Measurements from ENCODE around the gene PNPLA7. TPM values are rescaled to one million over a fixed set of nuclear protein-coding genes. Genes with fewer than 3 reads are reported as not detected.
A peak's percentile ranks its signal among the peaks of the same experiment; 100 is the strongest.
"Not testable (repeated sequence)": the region's sequence is repeated elsewhere in the genome, so short reads cannot be mapped to it uniquely, and the experiment has no call there.

PNPLA7 gene
- total RNA-seq, 4 donors from 2014 or later = 4.5 to 10.5 (median 9.4) TPM

DNA sequence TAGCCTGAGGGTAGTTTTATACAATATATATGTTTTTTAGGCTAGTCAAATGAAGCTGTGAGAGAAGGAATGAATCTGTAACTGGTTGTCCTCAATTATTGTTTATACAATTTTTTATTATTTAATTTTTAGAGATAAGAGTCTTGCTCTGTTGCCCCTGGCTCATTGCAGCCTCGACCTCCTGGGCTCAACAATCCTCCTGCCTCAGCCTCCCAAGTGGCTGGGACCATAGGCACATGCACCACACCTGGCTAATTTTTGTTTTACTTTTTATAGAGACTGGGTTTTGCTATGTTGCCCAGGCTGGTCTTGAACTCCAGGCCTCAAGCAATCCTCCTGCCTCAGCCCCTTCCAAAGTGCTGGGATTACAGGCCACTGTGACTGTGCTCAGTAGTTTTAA is 4.1 kb upstream of the PNPLA7 start:
- H3K36me3 ChIP-seq = peaks cover 0 to 48% of the 10 kb centered on the region in 2 donors
- H3K27me3 ChIP-seq = no peaks in the 10 kb centered on the region

DNA sequence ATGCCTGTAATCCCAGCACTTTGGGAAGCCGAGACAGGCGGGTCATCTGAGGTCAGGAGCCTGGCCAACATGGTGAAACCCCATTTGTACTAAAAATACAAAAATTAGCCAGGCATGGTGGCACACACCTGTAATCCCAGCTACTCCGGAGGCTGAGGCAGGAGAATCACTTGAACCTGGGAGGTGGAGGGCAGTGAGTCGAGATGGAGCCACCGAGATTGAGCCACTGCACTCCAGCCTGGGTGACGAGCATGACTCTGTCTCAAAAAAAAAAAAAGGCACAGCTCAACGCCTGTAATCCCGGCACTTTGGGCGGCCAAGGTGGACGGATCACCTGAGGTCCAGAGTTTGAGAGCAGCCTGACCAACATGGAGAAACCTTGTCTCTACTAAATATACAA is 3.5 kb upstream of the PNPLA7 start:
- H3K36me3 ChIP-seq = peaks cover 0 to 48% of the 10 kb centered on the region in 2 donors
- in situ Hi-C loops (cut with MboI; ENCODE audit: low sequenced_read_pairs in 4 of 4) = not testable (repeated sequence)

More for the DNA sequence above, 4.1 kb upstream of the PNPLA7 start:
- Histone ChIP-seq H3K4me3 (no peak overlapping the region), H3K4me1 (peaks cover 5 to 15% of the 10 kb centered on the region in 2 donors), H3K27ac (no peak overlapping the region), H3K9me3 (no peaks in the 10 kb centered on the region)
- intact Hi-C loops (cut with DNase I; ENCODE audit: low total_unique reads) (no loop called here), in situ Hi-C loops (cut with MboI; ENCODE audit: low sequenced_read_pairs in 4 of 4) (no loop called here)
- TF ChIP-seq POLR2A (IDR thresholded peaks at IDR 0.05) = no peak
- TF ChIP-seq, protein P1, sequence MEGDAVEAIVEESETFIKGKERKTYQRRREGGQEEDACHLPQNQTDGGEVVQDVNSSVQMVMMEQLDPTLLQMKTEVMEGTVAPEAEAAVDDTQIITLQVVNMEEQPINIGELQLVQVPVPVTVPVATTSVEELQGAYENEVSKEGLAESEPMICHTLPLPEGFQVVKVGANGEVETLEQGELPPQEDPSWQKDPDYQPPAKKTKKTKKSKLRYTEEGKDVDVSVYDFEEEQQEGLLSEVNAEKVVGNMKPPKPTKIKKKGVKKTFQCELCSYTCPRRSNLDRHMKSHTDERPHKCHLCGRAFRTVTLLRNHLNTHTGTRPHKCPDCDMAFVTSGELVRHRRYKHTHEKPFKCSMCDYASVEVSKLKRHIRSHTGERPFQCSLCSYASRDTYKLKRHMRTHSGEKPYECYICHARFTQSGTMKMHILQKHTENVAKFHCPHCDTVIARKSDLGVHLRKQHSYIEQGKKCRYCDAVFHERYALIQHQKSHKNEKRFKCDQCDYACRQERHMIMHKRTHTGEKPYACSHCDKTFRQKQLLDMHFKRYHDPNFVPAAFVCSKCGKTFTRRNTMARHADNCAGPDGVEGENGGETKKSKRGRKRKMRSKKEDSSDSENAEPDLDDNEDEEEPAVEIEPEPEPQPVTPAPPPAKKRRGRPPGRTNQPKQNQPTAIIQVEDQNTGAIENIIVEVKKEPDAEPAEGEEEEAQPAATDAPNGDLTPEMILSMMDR (IDR thresholded peaks at IDR 0.05 in 4 of 5, conservative IDR thresholded peaks at IDR 0.05 in 1 of 5) = no peak
- ATAC-seq (no peak), DNase-seq (no peak)

DNA sequence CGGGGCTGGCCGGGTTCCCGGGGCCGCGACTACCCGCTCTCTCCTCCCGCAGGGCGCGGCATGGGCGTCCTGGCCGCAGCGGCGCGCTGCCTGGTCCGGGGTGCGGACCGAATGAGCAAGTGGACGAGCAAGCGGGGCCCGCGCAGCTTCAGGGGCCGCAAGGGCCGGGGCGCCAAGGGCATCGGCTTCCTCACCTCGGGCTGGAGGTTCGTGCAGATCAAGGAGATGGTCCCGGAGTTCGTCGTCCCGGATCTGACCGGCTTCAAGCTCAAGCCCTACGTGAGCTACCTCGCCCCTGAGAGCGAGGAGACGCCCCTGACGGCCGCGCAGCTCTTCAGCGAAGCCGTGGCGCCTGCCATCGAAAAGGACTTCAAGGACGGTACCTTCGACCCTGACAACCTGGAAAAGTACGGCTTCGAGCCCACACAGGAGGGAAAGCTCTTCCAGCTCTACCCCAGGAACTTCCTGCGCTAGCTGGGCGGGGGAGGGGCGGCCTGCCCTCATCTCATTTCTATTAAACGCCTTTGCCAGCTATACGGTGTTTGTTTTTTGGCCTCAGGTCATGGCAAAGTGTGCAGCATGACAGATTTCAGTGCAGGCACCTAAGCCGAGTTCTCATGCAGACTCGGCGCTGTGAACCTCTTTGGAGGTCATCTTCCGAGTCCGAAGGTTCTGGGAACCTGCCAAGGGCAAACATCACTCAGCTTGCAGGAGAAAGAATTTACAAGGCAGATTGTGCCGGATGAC is 2.0 kb upstream of the PNPLA7 start:
- peak overlapping the region; percentile 71 to 87 (median 76) for H3K4me3 ChIP-seq
- TF ChIP-seq, protein P1 (IDR thresholded peaks at IDR 0.05 in 4 of 5, conservative IDR thresholded peaks at IDR 0.05 in 1 of 5) = no peak
- DNase-seq (no peak), ATAC-seq (peak; percentile 10 to 29)
- H3K4me1 ChIP-seq = peaks cover 26 to 34% of the 10 kb centered on the region in 2 donors
- intact Hi-C loops (cut with DNase I; ENCODE audit: low total_unique reads) (no loop called here), in situ Hi-C loops (cut with MboI; ENCODE audit: low sequenced_read_pairs in 4 of 4) (no loop called here)
- H3K9me3 ChIP-seq = no peaks in the 10 kb centered on the region
- peak overlapping the region; percentile 78 to 95 (median 90) for H3K27ac ChIP-seq
- peaks cover 0 to 35% of the 10 kb centered on the region in 2 donors for H3K36me3 ChIP-seq
- no peaks in the 10 kb centered on the region for H3K27me3 ChIP-seq

More for the DNA sequence above, 3.5 kb upstream of the PNPLA7 start:
- peak overlapping the region in 1 of 4 donors; percentile 88 for H3K27ac ChIP-seq
- ATAC-seq; H3K9me3 ChIP-seq; intact Hi-C loops (cut with DNase I; ENCODE audit: low total_unique reads); H3K4me3 ChIP-seq; DNase-seq; H3K27me3 ChIP-seq: not testable (repeated sequence)
- peaks cover 11 to 21% of the 10 kb centered on the region in 2 donors for H3K4me1 ChIP-seq

DNA sequence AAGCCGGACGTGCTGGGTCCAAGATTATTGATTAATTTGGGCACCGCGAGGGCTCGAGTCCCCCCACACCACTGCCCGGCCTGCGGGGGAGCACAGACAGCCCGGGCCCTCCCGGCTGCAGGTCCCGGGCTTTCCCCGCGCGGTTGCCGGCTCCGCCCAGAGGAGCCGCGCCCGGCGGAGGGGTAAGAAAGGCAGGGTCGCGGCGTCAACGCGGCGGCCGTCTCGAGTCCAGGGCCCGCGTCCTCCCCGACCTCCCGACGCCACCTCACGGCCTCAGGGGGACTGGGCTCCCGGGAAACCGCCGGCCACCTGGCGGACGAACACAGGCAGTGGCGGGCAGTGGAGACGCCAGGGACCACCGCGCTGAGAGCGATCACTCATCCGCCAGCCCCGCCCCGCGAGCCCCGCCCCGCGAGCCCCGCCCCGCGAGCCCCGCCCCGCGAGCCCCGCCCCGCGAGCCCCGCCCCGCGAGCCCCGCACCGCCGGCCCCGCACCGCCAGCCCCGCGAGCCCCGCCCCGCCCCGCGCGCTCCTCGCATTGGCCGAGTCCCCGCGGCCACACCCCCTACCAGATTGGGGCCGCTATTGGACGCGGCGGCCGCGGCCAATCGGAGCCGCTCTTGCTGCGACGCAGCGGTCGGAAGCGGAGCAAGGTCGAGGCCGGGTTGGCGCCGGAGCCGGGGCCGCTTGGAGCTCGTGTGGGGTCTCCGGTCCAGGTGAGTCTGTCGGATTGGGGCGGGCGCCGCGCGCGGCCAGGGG is 1.2 kb upstream of the PNPLA7 start, which contains the start of gene MRPL41:
Gene MRPL41 (plus strand): TSS at position 616 of the 758 bp plus-strand sequence. CDS start 203 bp downstream, outside the sequence.
- intact Hi-C loops (cut with DNase I; ENCODE audit: low total_unique reads) = loop anchor here (1.0 kb wide), 3 partner anchors 27 to 128 kb away; partner anchors contain the start of genes ARRDC1, DPH7, EXD3 and NOXA1

DNA sequence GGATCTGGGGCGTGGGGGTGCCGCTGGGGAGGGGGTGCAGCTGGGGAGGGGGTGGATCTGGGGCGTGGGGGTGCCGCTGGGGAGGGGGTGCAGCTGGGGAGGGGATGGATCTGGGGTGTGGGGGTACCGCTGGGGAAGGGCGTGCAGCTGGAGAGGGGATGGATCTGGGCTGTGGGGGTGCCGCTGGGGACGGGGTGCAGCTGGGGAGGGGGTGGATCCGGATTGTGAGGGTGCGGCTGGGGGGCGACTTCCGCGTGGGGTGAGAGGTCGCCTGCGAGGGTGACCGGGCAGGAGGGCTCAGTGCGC is 709 bp upstream of the PNPLA7 start:
- ATAC-seq, H3K9me3 ChIP-seq: not testable (repeated sequence)
- intact Hi-C loops (cut with DNase I; ENCODE audit: low total_unique reads) = loop anchor here (1.0 kb wide), 3 partner anchors 27 to 128 kb away; partner anchors contain the start of genes ARRDC1, DPH7, EXD3 and NOXA1

More for the DNA sequence above, 1.2 kb upstream of the PNPLA7 start, which contains the start of gene MRPL41:
- H3K36me3 ChIP-seq = peaks cover 0 to 29% of the 10 kb centered on the region in 2 donors
- peak; percentile 80 to 89 for DNase-seq
- TF ChIP-seq, protein P1 (IDR thresholded peaks at IDR 0.05 in 4 of 5, conservative IDR thresholded peaks at IDR 0.05 in 1 of 5) = peak; percentile 36 to 89 (median 64)
- peak; percentile 88 to 96 for TF ChIP-seq POLR2A (IDR thresholded peaks at IDR 0.05)
- peak within 1 kb of the TSS; percentile 95 to 99 (median 97) for H3K27ac ChIP-seq
- peaks cover 33 to 38% of the 10 kb centered on the region in 2 donors for H3K4me1 ChIP-seq
- H3K9me3 ChIP-seq = no peaks in the 10 kb centered on the region
- in situ Hi-C loops (cut with MboI; ENCODE audit: low sequenced_read_pairs in 4 of 4) = no loop called here
- H3K27me3 ChIP-seq = no peaks in the 10 kb centered on the region
- peak; percentile 63 to 70 for ATAC-seq
- peak within 1 kb of the TSS; percentile 71 to 87 (median 76) for H3K4me3 ChIP-seq

More for the DNA sequence above, 709 bp upstream of the PNPLA7 start:
- H3K27me3 ChIP-seq; DNase-seq; in situ Hi-C loops (cut with MboI; ENCODE audit: low sequenced_read_pairs in 4 of 4): not testable (repeated sequence)
- Histone ChIP-seq H3K4me1 (peaks cover 37 to 38% of the 10 kb centered on the region in 2 donors), H3K36me3 (peaks cover 0 to 23% of the 10 kb centered on the region in 2 donors), H3K4me3 (peak overlapping the region; percentile 63 to 77 (median 73)), H3K27ac (peak overlapping the region; percentile 91 to 99 (median 97))

All from gastrocnemius medialis (tissue), 4 donors.